ENCODE measurements around the gene CDRT15L2.
"Not testable (repeated sequence)": the region's sequence is repeated elsewhere in the genome, so short reads cannot be mapped to it uniquely, and the experiment has no call there.

- TF ChIP-seq RFX5 (IDR thresholded peaks at IDR 0.05); MYC (IDR thresholded peaks at IDR 0.05; ENCODE audit: borderline replicate concordance, low read length); CTCF (IDR thresholded peaks at IDR 0.05): not testable (repeated sequence)
- TF ChIP-seq, protein P1, sequence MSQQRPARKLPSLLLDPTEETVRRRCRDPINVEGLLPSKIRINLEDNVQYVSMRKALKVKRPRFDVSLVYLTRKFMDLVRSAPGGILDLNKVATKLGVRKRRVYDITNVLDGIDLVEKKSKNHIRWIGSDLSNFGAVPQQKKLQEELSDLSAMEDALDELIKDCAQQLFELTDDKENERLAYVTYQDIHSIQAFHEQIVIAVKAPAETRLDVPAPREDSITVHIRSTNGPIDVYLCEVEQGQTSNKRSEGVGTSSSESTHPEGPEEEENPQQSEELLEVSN (IDR thresholded peaks at IDR 0.05; ENCODE audit: borderline replicate concordance, low read depth) = not testable (repeated sequence)
- TF ChIP-seq, protein P2, sequence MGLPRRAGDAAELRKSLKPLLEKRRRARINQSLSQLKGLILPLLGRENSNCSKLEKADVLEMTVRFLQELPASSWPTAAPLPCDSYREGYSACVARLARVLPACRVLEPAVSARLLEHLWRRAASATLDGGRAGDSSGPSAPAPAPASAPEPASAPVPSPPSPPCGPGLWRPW (IDR thresholded peaks at IDR 0.05) = not testable (repeated sequence)
- TF ChIP-seq, protein P3, sequence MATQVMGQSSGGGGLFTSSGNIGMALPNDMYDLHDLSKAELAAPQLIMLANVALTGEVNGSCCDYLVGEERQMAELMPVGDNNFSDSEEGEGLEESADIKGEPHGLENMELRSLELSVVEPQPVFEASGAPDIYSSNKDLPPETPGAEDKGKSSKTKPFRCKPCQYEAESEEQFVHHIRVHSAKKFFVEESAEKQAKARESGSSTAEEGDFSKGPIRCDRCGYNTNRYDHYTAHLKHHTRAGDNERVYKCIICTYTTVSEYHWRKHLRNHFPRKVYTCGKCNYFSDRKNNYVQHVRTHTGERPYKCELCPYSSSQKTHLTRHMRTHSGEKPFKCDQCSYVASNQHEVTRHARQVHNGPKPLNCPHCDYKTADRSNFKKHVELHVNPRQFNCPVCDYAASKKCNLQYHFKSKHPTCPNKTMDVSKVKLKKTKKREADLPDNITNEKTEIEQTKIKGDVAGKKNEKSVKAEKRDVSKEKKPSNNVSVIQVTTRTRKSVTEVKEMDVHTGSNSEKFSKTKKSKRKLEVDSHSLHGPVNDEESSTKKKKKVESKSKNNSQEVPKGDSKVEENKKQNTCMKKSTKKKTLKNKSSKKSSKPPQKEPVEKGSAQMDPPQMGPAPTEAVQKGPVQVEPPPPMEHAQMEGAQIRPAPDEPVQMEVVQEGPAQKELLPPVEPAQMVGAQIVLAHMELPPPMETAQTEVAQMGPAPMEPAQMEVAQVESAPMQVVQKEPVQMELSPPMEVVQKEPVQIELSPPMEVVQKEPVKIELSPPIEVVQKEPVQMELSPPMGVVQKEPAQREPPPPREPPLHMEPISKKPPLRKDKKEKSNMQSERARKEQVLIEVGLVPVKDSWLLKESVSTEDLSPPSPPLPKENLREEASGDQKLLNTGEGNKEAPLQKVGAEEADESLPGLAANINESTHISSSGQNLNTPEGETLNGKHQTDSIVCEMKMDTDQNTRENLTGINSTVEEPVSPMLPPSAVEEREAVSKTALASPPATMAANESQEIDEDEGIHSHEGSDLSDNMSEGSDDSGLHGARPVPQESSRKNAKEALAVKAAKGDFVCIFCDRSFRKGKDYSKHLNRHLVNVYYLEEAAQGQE (IDR thresholded peaks at IDR 0.05) = not testable (repeated sequence)
Measured at GRCh38 chr17:20565245-20565644, 14.3 kb upstream of the CDRT15L2 start.

Measured in A549 (cell line).